Activated naive CD8-positive, alpha-beta T cell treated with anti-CD3 and anti-CD28 coated beads, Interleukin-2, amount 50 U/mL, for 24 hours (primary cell): ENCODE data around the gene SUSD1.

Source experiments
- ATAC-seq: fragments of 150-1000 bp; cut with Tn5 transposase; one replicate; pipeline ENCODE4 v1.10.0; 2021
- DNase-seq: peaks from one replicate; pipeline ENCODE4 v3.0.0; 2021
- H3K27ac Mint-ChIP-seq: one replicate; pipeline ENCODE4 v1.8.0; 2021; ENCODE audit warnings: mild to moderate bottlenecking, mixed read lengths
- H3K27me3 Mint-ChIP-seq: one replicate; pipeline ENCODE4 v1.8.0; 2021; ENCODE audit warnings: mixed read lengths
- H3K36me3 Mint-ChIP-seq: one replicate; pipeline ENCODE4 v1.8.0; 2021; ENCODE audit warnings: low read depth, mixed read lengths
- H3K4me1 Mint-ChIP-seq: one replicate; pipeline ENCODE4 v1.8.0; 2021; ENCODE audit warnings: mixed read lengths
- H3K4me3 Mint-ChIP-seq: one replicate; pipeline ENCODE4 v1.8.0; 2021; ENCODE audit warnings: mild to moderate bottlenecking, moderate library complexity, mixed read lengths
- H3K9me3 Mint-ChIP-seq: one replicate; pipeline ENCODE4 v1.8.0; 2021; ENCODE audit warnings: mixed read lengths

SUSD1 gene

DNA sequence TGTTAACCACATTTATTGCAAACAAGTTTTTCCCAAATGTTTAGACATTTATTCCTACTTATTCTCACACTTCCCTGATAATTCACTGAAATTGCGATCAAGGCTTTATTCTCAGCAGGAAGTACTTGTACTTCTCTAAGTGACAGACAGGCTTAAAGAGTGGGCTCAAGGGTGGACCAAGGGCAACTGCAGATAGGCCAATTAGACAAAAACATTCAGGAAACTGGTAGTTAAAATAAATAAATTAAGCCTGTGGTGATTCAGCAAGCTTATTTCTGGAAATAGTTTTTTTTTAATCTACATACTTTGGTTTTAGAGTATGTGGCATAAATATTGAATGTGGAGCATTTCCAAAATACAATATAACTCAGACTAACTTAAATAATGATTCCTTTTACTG lies 142.4 kb downstream of the SUSD1 start:
- Mint-ChIP-seq H3K27me3 (peaks cover 4% of the 10 kb centered on the region), H3K9me3 (no peaks in the 10 kb centered on the region), H3K4me3 (no peak overlapping the region), H3K36me3 (peaks cover 1% of the 10 kb centered on the region), H3K27ac (no peak overlapping the region), H3K4me1 (peaks cover 95% of the 10 kb centered on the region)
- no peak for ATAC-seq
- no peak for DNase-seq

GRCh38 chr9:112032009-112032408 lies 143.1 kb downstream of the SUSD1 start:
- Mint-ChIP-seq H3K4me3 (peak overlapping the region; percentile 45), H3K4me1 (peaks cover 90% of the 10 kb centered on the region)

GRCh38 chr9:112031400-112031799 lies 143.7 kb downstream of the SUSD1 start:
- ATAC-seq (no peak), DNase-seq (no peak)
- peak overlapping the region; percentile 86 for H3K27ac Mint-ChIP-seq
- no peak overlapping the region for H3K4me3 Mint-ChIP-seq
- H3K27me3 Mint-ChIP-seq, result peaks cover 4% of the 10 kb centered on the region
- H3K9me3 Mint-ChIP-seq, result no peaks in the 10 kb centered on the region
- no peaks in the 10 kb centered on the region for H3K36me3 Mint-ChIP-seq
- peaks cover 84% of the 10 kb centered on the region for H3K4me1 Mint-ChIP-seq

More at GRCh38 chr9:112032009-112032408, 143.1 kb downstream of the SUSD1 start:
- Mint-ChIP-seq H3K27me3 (peaks cover 4% of the 10 kb centered on the region), H3K9me3 (no peaks in the 10 kb centered on the region), H3K27ac (peak overlapping the region; percentile 86), H3K36me3 (no peaks in the 10 kb centered on the region)
- no peak for DNase-seq
- ATAC-seq, result peak; percentile 39

DNA sequence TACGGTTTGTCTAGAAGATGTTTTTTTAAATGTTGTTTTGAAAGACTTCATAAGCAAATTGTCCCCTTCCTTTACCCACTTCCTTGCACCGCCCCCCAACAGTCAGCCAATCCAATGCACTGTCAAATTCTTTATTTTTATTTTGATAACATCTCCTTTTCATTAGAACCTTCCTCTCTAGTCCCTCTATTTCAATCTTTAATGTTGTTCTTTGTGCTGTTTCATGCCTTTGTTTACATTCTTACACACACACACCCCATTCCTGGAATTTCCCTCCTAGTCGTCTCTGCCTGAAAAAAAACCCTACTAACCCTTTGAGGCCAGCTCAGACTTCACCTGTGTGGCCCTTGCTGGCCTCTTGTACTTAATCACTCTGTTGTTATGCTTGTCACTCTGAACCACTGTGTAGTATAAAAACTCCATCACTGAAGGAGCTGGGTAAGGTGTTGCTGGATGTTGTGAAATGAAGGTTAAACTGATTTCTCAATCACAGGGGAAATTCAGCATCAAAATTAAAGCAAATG lies 145.1 kb downstream of the SUSD1 start:
- peak; percentile 21 for ATAC-seq
- H3K4me1 Mint-ChIP-seq, result peaks cover 69% of the 10 kb centered on the region

GRCh38 chr9:112028242-112029221 lies 146.6 kb downstream of the SUSD1 start:
- H3K27ac Mint-ChIP-seq, result peak overlapping the region; percentile 26
- no peaks in the 10 kb centered on the region for H3K36me3 Mint-ChIP-seq
- DNase-seq (peak; percentile 42), ATAC-seq (peak; percentile 91)
- H3K4me3 Mint-ChIP-seq, result peak overlapping the region; percentile 12
- H3K9me3 Mint-ChIP-seq, result no peaks in the 10 kb centered on the region
- H3K27me3 Mint-ChIP-seq, result peaks cover 7% of the 10 kb centered on the region
- peaks cover 55% of the 10 kb centered on the region for H3K4me1 Mint-ChIP-seq

More for the DNA sequence above, 145.1 kb downstream of the SUSD1 start:
- H3K36me3 Mint-ChIP-seq, result no peaks in the 10 kb centered on the region
- H3K27ac Mint-ChIP-seq, result peak overlapping the region; percentile 52
- H3K9me3 Mint-ChIP-seq, result no peaks in the 10 kb centered on the region
- H3K27me3 Mint-ChIP-seq, result peaks cover 11% of the 10 kb centered on the region
- DNase-seq, result no peak
- no peak overlapping the region for H3K4me3 Mint-ChIP-seq

GRCh38 chr9:112025850-112026249 lies 149.2 kb downstream of the SUSD1 start:
- Mint-ChIP-seq H3K36me3 (no peaks in the 10 kb centered on the region), H3K4me1 (peaks cover 47% of the 10 kb centered on the region), H3K4me3 (no peak overlapping the region), H3K27ac (no peak overlapping the region), H3K27me3 (peaks cover 11% of the 10 kb centered on the region), H3K9me3 (no peaks in the 10 kb centered on the region)
- DNase-seq (no peak), ATAC-seq (no peak)

GRCh38 chr9:112021742-112022141 lies 153.4 kb downstream of the SUSD1 start:
- H3K27me3 Mint-ChIP-seq, result peaks cover 11% of the 10 kb centered on the region
- ATAC-seq, result no peak
- no peak for DNase-seq
- H3K4me1 Mint-ChIP-seq, result peaks cover 30% of the 10 kb centered on the region
- H3K4me3 Mint-ChIP-seq, result no peak overlapping the region
- H3K9me3 Mint-ChIP-seq, result no peaks in the 10 kb centered on the region
- no peak overlapping the region for H3K27ac Mint-ChIP-seq
- no peaks in the 10 kb centered on the region for H3K36me3 Mint-ChIP-seq

- Mint-ChIP-seq H3K27ac (peak overlapping the region; percentile 63), H3K36me3 (no peaks in the 10 kb centered on the region), H3K4me3 (no peak overlapping the region), H3K27me3 (peaks cover 9% of the 10 kb centered on the region), H3K9me3 (no peaks in the 10 kb centered on the region), H3K4me1 (peaks cover 30% of the 10 kb centered on the region)
- DNase-seq, result no peak
- peak; percentile 43 for ATAC-seq
These were observed 154.2 kb downstream of the SUSD1 start for GRCh38 chr9:112020680-112021596.

DNA sequence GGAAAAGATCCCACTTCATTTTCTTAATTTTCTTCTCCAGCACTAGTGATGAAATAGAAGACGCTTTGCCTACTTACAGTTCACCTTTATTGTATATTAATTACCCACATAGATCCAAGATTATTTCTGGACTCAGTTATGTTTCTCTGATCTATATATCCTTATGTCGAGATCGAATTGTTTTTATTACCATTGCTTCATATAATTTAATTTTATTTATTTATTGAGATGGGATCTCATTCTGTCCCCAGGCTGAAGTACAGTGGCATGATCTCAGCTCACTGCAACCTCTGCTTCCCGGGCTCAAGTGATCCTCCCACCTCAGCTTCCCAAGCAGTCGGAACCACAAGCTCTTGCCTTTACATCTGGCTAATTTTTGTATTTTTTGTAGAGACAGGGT lies 157.2 kb downstream of the SUSD1 start:
- no peak for DNase-seq
- H3K27me3 Mint-ChIP-seq, result no peaks in the 10 kb centered on the region
- no peaks in the 10 kb centered on the region for H3K9me3 Mint-ChIP-seq
- no peak overlapping the region for H3K4me3 Mint-ChIP-seq
- no peak overlapping the region for H3K27ac Mint-ChIP-seq
- ATAC-seq, result no peak
- H3K36me3 Mint-ChIP-seq, result no peaks in the 10 kb centered on the region
- H3K4me1 Mint-ChIP-seq, result peaks cover 49% of the 10 kb centered on the region

GRCh38 chr9:112015736-112016135 lies 159.4 kb downstream of the SUSD1 start:
- Mint-ChIP-seq H3K27me3 (no peaks in the 10 kb centered on the region), H3K4me3 (no peak overlapping the region), H3K4me1 (peaks cover 52% of the 10 kb centered on the region), H3K27ac (no peak overlapping the region), H3K36me3 (no peaks in the 10 kb centered on the region), H3K9me3 (no peaks in the 10 kb centered on the region)
- DNase-seq, result no peak
- no peak for ATAC-seq

DNA sequence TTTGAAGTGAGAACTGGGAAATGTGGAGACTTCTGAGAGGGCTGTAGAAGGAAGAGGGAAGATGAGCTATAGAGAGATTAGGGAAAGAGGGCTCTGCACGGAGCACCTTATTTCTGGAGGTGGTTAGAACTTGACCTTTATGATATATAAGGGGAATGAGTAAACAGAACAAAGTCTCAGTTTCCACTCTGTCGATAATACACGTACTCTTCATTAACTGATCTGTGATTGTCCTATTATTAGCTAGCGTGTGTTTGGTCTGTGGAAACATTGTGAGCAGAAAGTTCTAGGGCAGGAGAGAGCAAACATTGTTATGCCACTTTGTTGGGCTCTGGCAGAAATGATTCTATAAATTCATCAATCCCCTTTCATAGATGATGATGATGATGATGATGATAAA lies 159.9 kb downstream of the SUSD1 start:
- Mint-ChIP-seq H3K36me3 (no peaks in the 10 kb centered on the region), H3K27me3 (no peaks in the 10 kb centered on the region), H3K4me1 (peaks cover 47% of the 10 kb centered on the region), H3K4me3 (no peak overlapping the region), H3K27ac (no peak overlapping the region), H3K9me3 (no peaks in the 10 kb centered on the region)
- ATAC-seq (no peak), DNase-seq (no peak)

GRCh38 chr9:112013266-112013665 lies 161.8 kb downstream of the SUSD1 start:
- H3K36me3 Mint-ChIP-seq, result no peaks in the 10 kb centered on the region
- no peak overlapping the region for H3K4me3 Mint-ChIP-seq
- H3K4me1 Mint-ChIP-seq, result peaks cover 46% of the 10 kb centered on the region
- DNase-seq, result no peak
- no peaks in the 10 kb centered on the region for H3K9me3 Mint-ChIP-seq
- no peak for ATAC-seq
- peaks cover 2% of the 10 kb centered on the region for H3K27me3 Mint-ChIP-seq
- peak overlapping the region; percentile 85 for H3K27ac Mint-ChIP-seq

DNA sequence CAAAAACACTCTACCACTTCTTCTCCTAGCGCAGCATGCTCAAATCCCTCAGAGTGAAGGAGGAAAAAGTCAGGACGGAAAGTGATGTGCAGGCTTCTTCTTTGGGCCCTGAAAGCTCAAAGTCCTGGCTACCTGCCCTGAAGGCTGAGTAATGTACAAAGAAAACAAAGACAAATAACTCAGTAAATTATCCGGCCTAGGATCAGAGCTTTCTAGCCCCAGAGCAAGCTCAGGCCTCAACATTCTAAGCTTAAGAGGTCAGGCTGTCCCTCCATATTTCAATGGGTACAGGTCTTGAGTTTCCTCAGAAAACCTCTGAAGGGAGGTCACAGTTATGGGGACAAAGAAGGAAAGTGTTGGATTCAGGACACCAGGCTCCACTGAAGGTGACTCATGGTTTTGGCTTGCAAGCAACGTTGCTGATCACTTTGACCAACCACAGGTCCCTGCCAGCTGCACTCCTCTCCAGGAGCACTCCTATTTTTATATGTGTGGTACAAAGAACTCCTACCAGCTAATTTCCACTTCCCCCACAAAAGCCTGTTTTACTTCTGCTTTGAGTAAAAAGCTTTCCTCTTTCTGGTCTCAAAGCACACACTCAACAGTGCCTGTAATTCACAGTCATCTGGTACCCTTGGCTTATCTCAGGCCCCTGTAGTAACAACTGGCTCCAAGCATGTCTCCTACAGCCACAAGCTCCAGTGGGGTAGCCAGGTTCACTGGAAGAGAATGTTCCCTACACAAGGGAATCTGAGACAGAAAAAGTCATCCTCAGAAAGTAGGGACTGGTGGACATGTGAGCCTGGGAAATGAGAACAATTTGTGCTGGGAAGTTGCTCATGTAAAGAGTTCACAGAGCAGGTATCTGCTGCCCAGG lies 162.8 kb downstream of the SUSD1 start:
- DNase-seq (peak; percentile 45), ATAC-seq (peak; percentile 98)
- H3K4me3 Mint-ChIP-seq, result peak overlapping the region; percentile 18
- H3K9me3 Mint-ChIP-seq, result no peaks in the 10 kb centered on the region
- H3K27ac Mint-ChIP-seq, result peak overlapping the region; percentile 85
- H3K4me1 Mint-ChIP-seq, result peaks cover 56% of the 10 kb centered on the region
- H3K27me3 Mint-ChIP-seq, result peaks cover 2% of the 10 kb centered on the region
- H3K36me3 Mint-ChIP-seq, result no peaks in the 10 kb centered on the region
